A549 (cell line): Measurements from ENCODE around the gene VSNL1. TPM values are rescaled to one million over a fixed set of nuclear protein-coding genes. Genes with fewer than 3 reads are reported as not detected.

Experiments used
- ATAC-seq, 2 experiments: fragments of 200-7000 bp in 1 of 2; fragments of >200 bp in 1 of 2; cut with Nextera tagmentation in 1 of 2; cut with Tn5 transposase in 1 of 2; 3 replicates each; pipeline versions ENCODE4 v1.8.0 to v1.9.1; 2018 to 2020; ENCODE audit warnings: mild to moderate bottlenecking in 1 of 2, moderate library complexity in 1 of 2
- CTCF ChIA-PET: fragments of 300-600 bp; sonication (Branson Sonifier 250); formaldehyde crosslinking; extraction: SDS; loops from one replicate; lab custom pipeline; 2021; ENCODE audit warnings: antibody characterized with exemption, inconsistent platforms; lab: Yijun Ruan, JAX
- POLR2A ChIA-PET: fragments of 350-600 bp; formaldehyde crosslinking; extraction: SDS; loops from one replicate; lab custom pipeline; 2021; ENCODE audit warnings: antibody characterized with exemption, inconsistent platforms; lab: Yijun Ruan, JAX
- DNase-seq, 2 experiments: peaks; one replicate each; pipeline versions ENCODE4 v3.0.0 to v3.0.0-alpha.2; 2011 to 2016; ENCODE audit warnings: low read depth in 1 of 2, low spot score in 1 of 2
- FAIRE-seq: peaks from 2 replicates; lab custom pipeline; 2011; peaks lifted over from hg19 to GRCh38; lab: Jason Lieb, UNC
- H3K27ac ChIP-seq, 2 experiments: fragments of >200 bp; sonication (Bioruptor Twin); formaldehyde crosslinking; 3 replicates each; pipeline ENCODE4 v1.5.1; 2016 to 2017
- H3K4me1 ChIP-seq: fragments of >200 bp; sonication (Bioruptor Twin); formaldehyde crosslinking; 3 replicates; pipeline ENCODE4 v1.6.1; 2016
- H3K4me2 ChIP-seq: fragments of >200 bp; sonication (Bioruptor Twin); formaldehyde crosslinking; 3 replicates; pipeline ENCODE4 v1.6.1; 2016
- H3K4me3 ChIP-seq: fragments of >200 bp; sonication (Bioruptor Twin); formaldehyde crosslinking; 3 replicates; pipeline ENCODE4 v1.5.1; 2016
- H3K9me3 ChIP-seq: fragments of >200 bp; sonication (Bioruptor Twin); formaldehyde crosslinking; 3 replicates; pipeline ENCODE4 v1.6.1; 2016
- BHLHE40 ChIP-seq: IDR thresholded peaks from 2 replicates; pipeline ENCODE4 v1.6.1; 2012; ENCODE audit warnings: low read depth, low read length, inconsistent platforms
- CBX8 ChIP-seq: fragments of 200-600 bp; sonication (generic); IDR thresholded peaks from 2 replicates; pipeline ENCODE4 v1.6.1; 2016
- CEBPB ChIP-seq, 2 experiments: fragments of >200 bp in 1 of 2; sonication (Bioruptor Twin) in 1 of 2; formaldehyde crosslinking in 1 of 2; IDR thresholded peaks; 2 replicates each; pipeline ENCODE4 v1.6.1; 2012 to 2016
- CHD2 ChIP-seq: fragments of 150-350 bp; IDR thresholded peaks from 2 replicates; pipeline ENCODE4 v1.6.1; 2014; ENCODE audit warnings: low read length; ENCODE audit not compliant: partially characterized antibody
- CHD4 ChIP-seq: fragments of 200-600 bp; sonication (generic); IDR thresholded peaks from 2 replicates; pipeline ENCODE4 v1.6.1; 2016; ENCODE audit warnings: antibody characterized with exemption, mild to moderate bottlenecking, borderline replicate concordance
- EHF ChIP-seq: fragments of 250-450 bp; sonication (Bioruptor Pico); IDR thresholded peaks from 2 replicates; pipeline ENCODE4 v1.5.0; 2020; ENCODE audit warnings: mild to moderate bottlenecking
- EHMT2 ChIP-seq: fragments of 200-600 bp; sonication (generic); IDR thresholded peaks from 2 replicates; pipeline ENCODE4 v1.6.1; 2016; ENCODE audit warnings: antibody characterized with exemption, low read depth, mild to moderate bottlenecking, moderate library complexity
- ELK1 ChIP-seq: fragments of 150-350 bp; IDR thresholded peaks from 2 replicates; pipeline ENCODE4 v1.6.1; 2014; ENCODE audit warnings: low read depth, mild to moderate bottlenecking, low read length
- EP300 ChIP-seq, 2 experiments: fragments of >200 bp; sonication (Bioruptor Twin); formaldehyde crosslinking; IDR thresholded peaks; 2 replicates in 1 of 2; 3 replicates in 1 of 2; pipeline ENCODE4 v1.6.1; 2016 to 2017
- FOXS1 ChIP-seq: fragments of 250-450 bp; sonication (Bioruptor Pico); IDR thresholded peaks from 2 replicates; pipeline ENCODE4 v1.5.0; 2020; ENCODE audit warnings: mild to moderate bottlenecking, moderate library complexity
- GATA3 ChIP-seq: IDR thresholded peaks from 2 replicates; pipeline ENCODE4 v1.6.1; 2012; ENCODE audit warnings: borderline replicate concordance
- HDAC2 ChIP-seq: fragments of 200-600 bp; sonication (generic); IDR thresholded peaks from 2 replicates; pipeline ENCODE4 v1.6.1; 2016
- HES2 ChIP-seq: fragments of >200 bp; sonication (Bioruptor Twin); formaldehyde crosslinking; IDR thresholded peaks from 2 replicates; pipeline ENCODE4 v1.6.1; 2016
- HOXA7 ChIP-seq: fragments of 250-450 bp; sonication (Bioruptor Pico); IDR thresholded peaks from 2 replicates; pipeline ENCODE4 v1.5.0; 2020; ENCODE audit warnings: mild to moderate bottlenecking, moderate library complexity
- HOXB5 ChIP-seq: fragments of 250-450 bp; sonication (Bioruptor Pico); IDR thresholded peaks from 2 replicates; pipeline ENCODE4 v1.5.0; 2020; ENCODE audit warnings: mild to moderate bottlenecking, moderate library complexity
- JUN ChIP-seq, 2 experiments: fragments of >200 bp; sonication (Bioruptor Twin); formaldehyde crosslinking; IDR thresholded peaks; 2 replicates in 1 of 2; 3 replicates in 1 of 2; pipeline ENCODE4 v1.6.1; 2016 to 2017
- KDM1A ChIP-seq: fragments of 200-600 bp; sonication (generic); IDR thresholded peaks from 2 replicates; pipeline ENCODE4 v1.6.1; 2016; ENCODE audit warnings: low read depth, mild to moderate bottlenecking
- MAFK ChIP-seq: fragments of 450-650 bp; IDR thresholded peaks from 2 replicates; pipeline ENCODE4 v1.6.1; 2014; ENCODE audit not compliant: partially characterized antibody
- MAZ ChIP-seq: fragments of 150-350 bp; IDR thresholded peaks from 2 replicates; pipeline ENCODE4 v1.6.1; 2014; ENCODE audit warnings: antibody characterized with exemption, low read depth, low read length, borderline replicate concordance
- NR3C1 ChIP-seq: fragments of >200 bp; sonication (Bioruptor Twin); formaldehyde crosslinking; IDR thresholded peaks from 3 replicates; pipeline ENCODE4 v1.6.1; 2017
- PBX3 ChIP-seq: IDR thresholded peaks from 2 replicates; pipeline ENCODE4 v1.6.1; 2012
- PHF8 ChIP-seq: fragments of 200-600 bp; sonication (generic); IDR thresholded peaks from 2 replicates; pipeline ENCODE4 v1.6.1; 2016; ENCODE audit warnings: low read depth, mild to moderate bottlenecking, antibody characterized with exemption, moderate library complexity, borderline replicate concordance
- POLR2AphosphoS2 ChIP-seq: conservative IDR thresholded peaks from 2 replicates; pipeline ENCODE4 v1.6.1; 2012; ENCODE audit warnings: low read length, improper control_type of control experiment, inconsistent platforms
- RARB ChIP-seq: fragments of 250-450 bp; sonication (Bioruptor Pico); IDR thresholded peaks from 2 replicates; pipeline ENCODE4 v1.8.0; 2021; ENCODE audit warnings: mild to moderate bottlenecking, moderate library complexity
- RCOR1 ChIP-seq: fragments of 150-350 bp; IDR thresholded peaks from 2 replicates; pipeline ENCODE4 v1.6.1; 2014; ENCODE audit warnings: antibody characterized with exemption, low read length, low read depth
- REST ChIP-seq: fragments of 200-600 bp; sonication (generic); IDR thresholded peaks from 2 replicates; pipeline ENCODE4 v1.6.1; 2016; ENCODE audit warnings: antibody characterized with exemption, mild to moderate bottlenecking, moderate library complexity
- RFX5 ChIP-seq: fragments of 450-650 bp; IDR thresholded peaks from 2 replicates; pipeline ENCODE4 v1.7.1; 2014; ENCODE audit warnings: antibody characterized with exemption, mild to moderate bottlenecking, moderate library complexity
- SMC3 ChIP-seq: fragments of >200 bp; sonication (Bioruptor Twin); formaldehyde crosslinking; IDR thresholded peaks from 3 replicates; pipeline ENCODE4 v1.6.1; 2018; ENCODE audit warnings: inconsistent platforms
- SREBF2 ChIP-seq: fragments of 450-650 bp; IDR thresholded peaks from 2 replicates; pipeline ENCODE4 v1.6.1; 2014; ENCODE audit warnings: mild to moderate bottlenecking, moderate library complexity
- TP53 ChIP-seq: fragments of 250-450 bp; sonication (Bioruptor Pico); IDR thresholded peaks from 2 replicates; pipeline ENCODE4 v1.5.0; 2021; ENCODE audit warnings: mild to moderate bottlenecking, moderate library complexity
- USF2 ChIP-seq: fragments of 450-650 bp; IDR thresholded peaks from 2 replicates; pipeline ENCODE4 v1.6.1; 2014; ENCODE audit warnings: antibody characterized with exemption
- WGBS: methylation state at CpG from one replicate; pipeline ENCODE4 v1.1.6; 2017; ENCODE audit errors: missing lambda C conversion rate; 5-methylcytosine and 5-hydroxymethylcytosine counted together
- polyA plus RNA-seq, 4 experiments: library from polyadenylated mRNA; depleted of rRNA in 3 of 4; stranded (reverse); fragments of >200 nt; fragmentation: RNase III in 1 of 4; extraction: RNeasy Plus Mini Kit Qiagen cat#74134 plus additional on column Dnase treatment in 1 of 4; gene quantifications; 2 replicates in 3 of 4; 3 replicates in 1 of 4; pipeline ENCODE4 v1.2.3, GENCODE V29; 2011 to 2017

The VSNL1 gene
- polyA plus RNA-seq, 2 of the 4 experiments (the other 2 are of a cell fraction) = not detected

GRCh38 chr2:17543131-17543660 is 2.7 kb downstream of the VSNL1 start:
- TF ChIP-seq TP53 (no peak), EP300 (IDR thresholded peaks at IDR 0.05) (no peak), RFX5 (no peak), ELK1 (no peak), CHD4 (no peak), EHF (CRISPR knock-in tag) (no peak), MAFK (no peak), RCOR1 (no peak), PHF8 (no peak), HOXA7 (CRISPR knock-in tag) (no peak), MAZ (no peak), RARB (CRISPR knock-in tag) (no peak), KDM1A (no peak), FOXS1 (no peak), GATA3 (no peak), HDAC2 (no peak), NR3C1 (no peak), USF2 (no peak), EHMT2 (no peak), SMC3 (no peak)
- TF ChIP-seq, all 56 proteins: peak for 0
- DNase-seq (no peak), FAIRE-seq (no peak), ATAC-seq (no peak)
- Histone ChIP-seq H3K27ac (no peak overlapping the region), H3K4me1 (peaks cover 6% of the 10 kb centered on the region; the same call in 1 of the 3 replicates), H3K4me3 (no peak overlapping the region), H3K9me3 (no peaks in the 10 kb centered on the region), H3K4me2 (no peak overlapping the region)
- WGBS = 65% methylated on average over 6 of the region's 6 CpGs
- ChIA-PET CTCF (interaction anchor here (0.8 kb wide), 1 partner anchor 9 kb away, joined by 4 read pairs; no protein-coding TSS in a partner anchor), POLR2A (no interaction called here)

- Histone ChIP-seq H3K4me2 (no peak overlapping the region), H3K9me3 (no peaks in the 10 kb centered on the region), H3K4me3 (no peak overlapping the region), H3K4me1 (peaks cover 6% of the 10 kb centered on the region; the same call in 1 of the 3 replicates), H3K27ac (no peak overlapping the region)
- ChIA-PET CTCF (interaction anchor here (0.8 kb wide), 1 partner anchor 9 kb away, joined by 4 read pairs; no protein-coding TSS in a partner anchor), POLR2A (no interaction called here)
- ATAC-seq (no peak), DNase-seq (no peak), FAIRE-seq (no peak)
- TF ChIP-seq BHLHE40 (no peak), TP53 (no peak), HOXB5 (no peak), CEBPB (IDR thresholded peaks at IDR 0.05) (no peak), CHD2 (no peak)
Observed at GRCh38 chr2:17543848-17544247, 3.4 kb downstream of the VSNL1 start.

- Histone ChIP-seq H3K4me3 (no peak overlapping the region), H3K9me3 (no peaks in the 10 kb centered on the region), H3K27ac (no peak overlapping the region), H3K4me2 (no peak overlapping the region), H3K4me1 (peaks cover 6% of the 10 kb centered on the region; the same call in 1 of the 3 replicates)
- no peak for ATAC-seq
- DNase-seq = no peak
- ChIA-PET CTCF (interaction anchor here (0.8 kb wide), 1 partner anchor 10 kb away, joined by 4 read pairs; no protein-coding TSS in a partner anchor), POLR2A (no interaction called here)
- TF ChIP-seq PBX3 (no peak), SREBF2 (no peak), CBX8 (no peak), JUN (IDR thresholded peaks at IDR 0.05) (no peak), HES2 (no peak), REST (no peak), POLR2AphosphoS2 (no peak)
- FAIRE-seq = no peak
- WGBS = 71% methylated on average over 3 of the region's 3 CpGs
Observed at GRCh38 chr2:17544256-17544655, 3.8 kb downstream of the VSNL1 start.
